ENCODE data around the gene KAZN.

DNA sequence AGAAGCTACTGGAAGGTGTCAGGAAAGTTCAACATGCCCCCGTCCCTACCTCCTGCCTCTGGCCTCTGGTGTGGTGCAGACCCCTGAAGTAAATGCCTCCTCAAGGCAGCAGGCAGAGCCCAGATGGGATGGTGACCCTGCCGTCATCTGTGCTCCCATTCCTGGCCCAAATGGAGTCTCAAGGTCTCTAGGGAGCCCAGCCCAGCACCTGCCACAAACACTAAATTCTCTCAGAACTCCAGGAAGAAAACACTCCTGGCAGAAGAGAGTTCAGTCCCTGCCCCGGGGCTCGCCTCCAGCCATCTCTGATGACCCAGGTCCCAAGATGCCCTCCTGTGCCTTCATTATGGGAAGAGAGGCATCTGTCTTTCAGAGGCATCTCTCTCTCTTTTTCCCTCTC lies 293.5 kb downstream of the KAZN start:
- no peak for TF ChIP-seq ESRRG (CRISPR knock-in tag; IDR thresholded peaks at IDR 0.05)
- no peak for TF ChIP-seq PPARA (CRISPR knock-in tag; IDR thresholded peaks at IDR 0.05; ENCODE audit: borderline replicate concordance)
- no peak for TF ChIP-seq ZFP3 (CRISPR knock-in tag; IDR thresholded peaks at IDR 0.05)
- no peak for TF ChIP-seq CSRNP3 (CRISPR knock-in tag; IDR thresholded peaks at IDR 0.05)
- no peak for TF ChIP-seq ZFP30 (CRISPR knock-in tag; IDR thresholded peaks at IDR 0.05)
- TF ChIP-seq OSR1 (CRISPR knock-in tag; IDR thresholded peaks at IDR 0.05): no peak
- TF ChIP-seq ARNTL (CRISPR knock-in tag; IDR thresholded peaks at IDR 0.05; ENCODE audit: borderline replicate concordance, low read depth): no peak
- TF ChIP-seq ISL1 (CRISPR knock-in tag; IDR thresholded peaks at IDR 0.05): no peak
- TF ChIP-seq TSHZ2 (CRISPR knock-in tag; IDR thresholded peaks at IDR 0.05): no peak
- TF ChIP-seq, protein P1, sequence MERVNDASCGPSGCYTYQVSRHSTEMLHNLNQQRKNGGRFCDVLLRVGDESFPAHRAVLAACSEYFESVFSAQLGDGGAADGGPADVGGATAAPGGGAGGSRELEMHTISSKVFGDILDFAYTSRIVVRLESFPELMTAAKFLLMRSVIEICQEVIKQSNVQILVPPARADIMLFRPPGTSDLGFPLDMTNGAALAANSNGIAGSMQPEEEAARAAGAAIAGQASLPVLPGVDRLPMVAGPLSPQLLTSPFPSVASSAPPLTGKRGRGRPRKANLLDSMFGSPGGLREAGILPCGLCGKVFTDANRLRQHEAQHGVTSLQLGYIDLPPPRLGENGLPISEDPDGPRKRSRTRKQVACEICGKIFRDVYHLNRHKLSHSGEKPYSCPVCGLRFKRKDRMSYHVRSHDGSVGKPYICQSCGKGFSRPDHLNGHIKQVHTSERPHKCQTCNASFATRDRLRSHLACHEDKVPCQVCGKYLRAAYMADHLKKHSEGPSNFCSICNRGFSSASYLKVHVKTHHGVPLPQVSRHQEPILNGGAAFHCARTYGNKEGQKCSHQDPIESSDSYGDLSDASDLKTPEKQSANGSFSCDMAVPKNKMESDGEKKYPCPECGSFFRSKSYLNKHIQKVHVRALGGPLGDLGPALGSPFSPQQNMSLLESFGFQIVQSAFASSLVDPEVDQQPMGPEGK (CRISPR knock-in tag; IDR thresholded peaks at IDR 0.05; ENCODE audit: borderline replicate concordance): no peak
- TF ChIP-seq BACH2 (CRISPR knock-in tag; IDR thresholded peaks at IDR 0.05; ENCODE audit: borderline replicate concordance): no peak
